H1 (cell line): ENCODE results near the gene PRDM10. TPM values are rescaled to one million over a fixed set of nuclear protein-coding genes. Genes with fewer than 3 reads are reported as not detected.

Experiments
- CTCF ChIA-PET: fragments of 300-600 bp; sonication (Branson Sonifier 250); formaldehyde crosslinking; loops from one replicate; lab custom pipeline; 2021; ENCODE audit not compliant: partially characterized antibody; lab: Charles Lee
- POLR2A ChIA-PET: fragments of 300-600 bp; sonication (Branson Sonifier 250); formaldehyde crosslinking; loops from one replicate; lab custom pipeline; 2021; ENCODE audit warnings: inconsistent platforms; ENCODE audit not compliant: partially characterized antibody; lab: Charles Lee
- DNase-seq, 2 experiments: peaks; one replicate each; pipeline versions ENCODE4 v3.0.0 to v3.0.0-alpha.2; 2010 to 2022; ENCODE audit warnings: low spot score in 2 of 2, low read depth in 1 of 2, mixed read lengths in 1 of 2
- FAIRE-seq: peaks from 2 replicates; lab custom pipeline; 2011; peaks lifted over from hg19 to GRCh38; lab: Jason Lieb, UNC
- H2AFZ ChIP-seq: 2 replicates; pipeline ENCODE4 v1.8.1; 2012; ENCODE audit warnings: low read length, inconsistent platforms
- H2AK5ac ChIP-seq: 2 replicates; pipeline ENCODE4 v1.6.1; 2013; ENCODE audit warnings: low read depth, low read length
- H2BK120ac ChIP-seq: replicated peaks from 2 replicates; pipeline ENCODE3; 2013; ENCODE audit warnings: low read depth, low read length, inconsistent platforms
- H2BK12ac ChIP-seq: 2 replicates; pipeline ENCODE4 v1.6.1; 2013; ENCODE audit warnings: low read depth, low read length
- H2BK15ac ChIP-seq: 2 replicates; pipeline ENCODE4 v1.6.1; 2013; ENCODE audit warnings: low read length
- H2BK20ac ChIP-seq: 2 replicates; pipeline ENCODE4 v1.6.1; 2013; ENCODE audit warnings: low read length
- H2BK5ac ChIP-seq: 2 replicates; pipeline ENCODE4 v1.6.1; 2013; ENCODE audit warnings: low read depth, low read length
- H3K14ac ChIP-seq: 2 replicates; pipeline ENCODE4 v1.6.1; 2013; ENCODE audit warnings: inconsistent platforms; ENCODE audit not compliant: insufficient read length
- H3K18ac ChIP-seq: 2 replicates; pipeline ENCODE4 v1.6.1; 2013; ENCODE audit warnings: low read length; ENCODE audit errors: extremely low read depth
- H3K23ac ChIP-seq: 2 replicates; pipeline ENCODE4 v1.6.1; 2013; ENCODE audit warnings: inconsistent platforms; ENCODE audit not compliant: insufficient read length
- H3K23me2 ChIP-seq: 2 replicates; pipeline ENCODE4 v1.6.1; 2013; ENCODE audit warnings: low read depth, low read length
- H3K27ac ChIP-seq: 2 replicates; pipeline ENCODE4 v1.6.1; 2011; ENCODE audit warnings: low read depth, low read length, inconsistent platforms
- H3K27me3 ChIP-seq, 4 experiments: replicated peaks in 1 of 4; 1 replicate in 1 of 4; 2 replicates in 3 of 4; pipeline versions ENCODE4 v1.6.1 to v1.8.1; 2011 to 2013; ENCODE audit warnings: low read length in 3 of 4, mild to moderate bottlenecking in 3 of 4, inconsistent platforms in 2 of 4, mixed read lengths in 2 of 4, moderate library complexity in 1 of 4; ENCODE audit not compliant: control insufficient read depth in 3 of 4, insufficient read depth in 3 of 4; ENCODE audit errors: extremely low read depth in 1 of 4
- H3K36me3 ChIP-seq, 4 experiments: 2 replicates each; pipeline versions ENCODE4 v1.6.1 to v1.8.1; 2011 to 2013; ENCODE audit warnings: mild to moderate bottlenecking in 4 of 4, low read length in 3 of 4, moderate library complexity in 2 of 4, control low read depth in 1 of 4, inconsistent platforms in 1 of 4; ENCODE audit not compliant: insufficient read depth in 4 of 4, control insufficient read depth in 2 of 4
- H3K4ac ChIP-seq: replicated peaks from 2 replicates; pipeline ENCODE3; 2013; ENCODE audit warnings: low read length, low read depth, mixed read lengths, inconsistent platforms; ENCODE audit not compliant: insufficient read length
- H3K4me1 ChIP-seq, 4 experiments: replicated peaks in 1 of 4; 1 replicate in 1 of 4; 2 replicates in 3 of 4; pipeline versions ENCODE4 v1.6.1 to v1.8.1; 2011 to 2013; ENCODE audit warnings: low read length in 3 of 4, inconsistent platforms in 2 of 4, mixed read lengths in 1 of 4; ENCODE audit not compliant: insufficient read depth in 4 of 4, control insufficient read depth in 3 of 4
- H3K4me2 ChIP-seq, 2 experiments: 2 replicates each; pipeline versions ENCODE4 v1.6.1 to v1.8.1; 2011 to 2013; ENCODE audit warnings: low read depth in 2 of 2, low read length in 2 of 2, control low read depth in 1 of 2, inconsistent platforms in 1 of 2, mild to moderate bottlenecking in 1 of 2; ENCODE audit not compliant: insufficient read depth in 1 of 2
- H3K4me3 ChIP-seq, 4 experiments: fragments of 200-600, 300-600 bp in 1 of 4; sonication (generic), shearing (Covaris generic), sonication (Bioruptor Twin) in 1 of 4; 2 replicates each; pipeline versions ENCODE4 v1.5.1 to v1.8.1; 2011 to 2016; ENCODE audit warnings: low read length in 4 of 4, low read depth in 3 of 4, control low read depth in 2 of 4, inconsistent platforms in 2 of 4, mild to moderate bottlenecking in 2 of 4, mixed read lengths in 1 of 4, moderate library complexity in 1 of 4; ENCODE audit not compliant: insufficient read depth in 2 of 4; ENCODE audit errors: extremely low read depth in 1 of 4
- H3K56ac ChIP-seq: replicated peaks from 2 replicates; pipeline ENCODE3; 2013; ENCODE audit warnings: low read depth, mild to moderate bottlenecking, mixed read lengths, low read length, inconsistent platforms; ENCODE audit not compliant: insufficient read length
- H3K79me1 ChIP-seq: 2 replicates; pipeline ENCODE4 v1.6.1; 2013; ENCODE audit warnings: low read depth, low read length, control low read depth
- H3K79me2 ChIP-seq, 2 experiments: 2 replicates each; pipeline versions ENCODE4 v1.6.1 to v1.8.1; 2012 to 2013; ENCODE audit warnings: low read length in 2 of 2, mild to moderate bottlenecking in 2 of 2, inconsistent platforms in 1 of 2; ENCODE audit not compliant: insufficient read depth in 2 of 2, control insufficient read depth in 1 of 2
- H3K9ac ChIP-seq, 4 experiments: replicated peaks in 1 of 4; 1 replicate in 1 of 4; 2 replicates in 3 of 4; pipeline versions ENCODE4 v1.6.1 to v1.8.1; 2011 to 2013; ENCODE audit warnings: low read depth in 3 of 4, low read length in 3 of 4, control low read depth in 2 of 4, mild to moderate bottlenecking in 2 of 4, moderate library complexity in 2 of 4, inconsistent platforms in 1 of 4; ENCODE audit errors: extremely low read depth in 1 of 4
- H3K9me3 ChIP-seq, 2 experiments: 2 replicates each; pipeline versions ENCODE4 v1.6.1 to v1.8.1; 2012 to 2013; ENCODE audit warnings: mild to moderate bottlenecking in 2 of 2, moderate library complexity in 2 of 2, control low read depth in 1 of 2, inconsistent platforms in 1 of 2, low read depth in 1 of 2, low read length in 1 of 2, mixed read lengths in 1 of 2; ENCODE audit not compliant: insufficient read depth in 2 of 2
- H4K20me1 ChIP-seq, 2 experiments: replicated peaks in 1 of 2; 2 replicates each; pipeline versions ENCODE3 to v1.8.1; 2011 to 2013; ENCODE audit warnings: inconsistent platforms in 2 of 2, low read length in 2 of 2, mild to moderate bottlenecking in 1 of 2; ENCODE audit not compliant: insufficient read depth in 2 of 2, control insufficient read depth in 1 of 2
- H4K5ac ChIP-seq: 2 replicates; pipeline ENCODE4 v1.6.1; 2013; ENCODE audit warnings: low read length, low read depth, mixed read lengths, inconsistent platforms; ENCODE audit not compliant: insufficient read length
- H4K8ac ChIP-seq: 2 replicates; pipeline ENCODE4 v1.8.0; 2013; ENCODE audit warnings: mild to moderate bottlenecking, moderate library complexity, low read length, inconsistent platforms; ENCODE audit not compliant: insufficient read depth; ENCODE audit errors: extremely low read depth
- H4K91ac ChIP-seq: replicated peaks from 2 replicates; pipeline ENCODE3; 2013; ENCODE audit warnings: low read length, mixed read lengths, inconsistent platforms; ENCODE audit not compliant: insufficient read length
- BACH1 ChIP-seq: IDR thresholded peaks from 2 replicates; pipeline ENCODE4 v1.6.1; 2012; ENCODE audit warnings: low read length, improper control_type of control experiment
- CEBPB ChIP-seq: IDR thresholded peaks from 2 replicates; pipeline ENCODE4 v1.6.1; 2012; ENCODE audit warnings: low read depth, low read length
- WGBS, 2 experiments: shearing (Covaris generic) in 1 of 2; methylation state at CpG; one replicate each; pipeline versions ENCODE4 v1.1.6 to v1.1.7; 2013 to 2015; ENCODE audit warnings: low lambda C conversion rate in 2 of 2, mixed read lengths in 2 of 2, inconsistent platforms in 1 of 2, low coverage in 1 of 2, missing lambda C conversion rate in 1 of 2; ENCODE audit not compliant: insufficient replicate concordance in 2 of 2, insufficient coverage in 1 of 2, insufficient read length in 1 of 2; ENCODE audit errors: extremely low coverage in 1 of 2, missing lambda C conversion rate in 1 of 2; 5-methylcytosine and 5-hydroxymethylcytosine counted together
- polyA plus RNA-seq, 7 experiments: library from polyadenylated mRNA; depleted of rRNA in 3 of 7; stranded (reverse) in 5 of 7; unstranded in 2 of 7; fragments of >200 nt in 5 of 7; fragments of 200-250 nt in 2 of 7; gene quantifications; 1 replicate in 5 of 7; 2 replicates in 1 of 7; 4 replicates in 1 of 7; pipeline versions ENCODE4 v1.2.1 to v1.2.3, GENCODE V29; 2011 to 2013; ENCODE audit warnings: missing spikeins in 2 of 7, mixed read lengths in 2 of 7
- total RNA-seq: library from RNA; stranded (reverse); fragmentation: NEBNext Ultra II Directional; extraction: Animal tissue kit (Norgen Biotek cat#: 25700); gene quantifications from 2 replicates; pipeline ENCODE4 v1.2.1, GENCODE V29; 2021

PRDM10 gene
- total and polyA plus RNA-seq, 2 of the 8 experiments (the other 6 are each of a cell fraction or from before 2014, with no cell fraction given) = 15.5 to 19.2 TPM

- Histone ChIP-seq H3K4me1 (no peaks in the 10 kb centered on the region; a peak in 1 of 7 replicates), H2BK120ac (no peak overlapping the region), H3K36me3 (no peaks in the 10 kb centered on the region), H3K9me3 (no peaks in the 10 kb centered on the region), H3K4me3 (no peak overlapping the region), H4K5ac (no peak overlapping the region), H3K79me1 (no peaks in the 10 kb centered on the region), H4K8ac (no peak overlapping the region), H3K4ac (no peak overlapping the region), H3K27me3 (no peaks in the 10 kb centered on the region), H3K79me2 (no peaks in the 10 kb centered on the region), H4K91ac (no peak overlapping the region), H2BK20ac (no peak overlapping the region), H2BK15ac (no peak overlapping the region), H2BK5ac (no peak overlapping the region), H3K56ac (no peak overlapping the region), H3K27ac (no peak overlapping the region), H3K4me2 (no peak overlapping the region), H3K23ac (no peak overlapping the region), H4K20me1 (no peaks in the 10 kb centered on the region), H2AK5ac (no peak overlapping the region), H2AFZ (no peak overlapping the region), H3K9ac (no peak overlapping the region), H3K18ac (no peak overlapping the region), H3K14ac (no peak overlapping the region), H2BK12ac (no peak overlapping the region), H3K23me2 (no peaks in the 10 kb centered on the region)
- ChIA-PET POLR2A (no interaction called here), CTCF (interaction anchor here (0.8 to 1.3 kb wide), 2 partner anchors 9 to 28 kb away, joined by 3 to 4 read pairs; no protein-coding TSS in a partner anchor)
- TF ChIP-seq BACH1 (no peak), CEBPB (peak; percentile 61)
- FAIRE-seq (no peak), DNase-seq (no peak)
- 88% methylated on average over 2 of the region's 2 CpGs; no CpG with 5 or more reads in 1 of the 2 experiments for WGBS, 2 experiments
Measured at GRCh38 chr11:130031945-130032344, 29.3 kb upstream of the PRDM10 start.
